Endothelial cell of umbilical vein (primary cell): ENCODE measurements around the gene LTBP1.

ENCODE experiments used
- EZH2 ChIP-seq: IDR thresholded peaks from 2 replicates; pipeline ENCODE4 v1.6.1; 2012; ENCODE audit warnings: borderline replicate concordance, low read depth, mild to moderate bottlenecking, moderate library complexity, low read length, inconsistent platforms; ENCODE audit not compliant: severe bottlenecking
- TF ChIP-seq, protein P1 (sequence below), 2 donors: IDR thresholded peaks; 1 replicate in 1 of 2; 2 replicates in 1 of 2; pipeline ENCODE4 v1.5.1; 2011; ENCODE audit warnings: low read length in 2 of 2, mild to moderate bottlenecking in 2 of 2, moderate library complexity in 2 of 2, control low read depth in 1 of 2, inconsistent platforms in 1 of 2, low read depth in 1 of 2; ENCODE audit not compliant: insufficient read depth in 1 of 2; ENCODE audit errors: extremely low read depth in 1 of 2

DNA sequence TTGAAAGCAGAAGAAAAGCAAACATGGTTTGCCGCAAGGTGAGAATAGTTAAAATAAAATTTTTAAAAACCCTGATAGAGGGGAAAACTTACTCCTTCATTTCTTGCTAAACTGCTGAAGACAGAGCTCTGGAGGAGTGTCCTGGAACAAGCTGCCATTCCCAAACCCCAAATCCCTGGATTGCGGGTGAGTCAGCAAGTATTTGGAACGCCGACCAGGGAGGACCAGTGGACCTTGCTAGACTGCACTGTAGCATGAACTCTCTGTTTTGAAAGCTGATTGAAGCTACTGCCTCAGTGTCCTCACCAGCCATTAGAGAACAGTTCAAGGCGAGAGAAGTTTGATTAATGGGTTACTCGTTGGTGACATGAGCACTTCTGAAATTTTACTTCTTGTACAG, 430.3 kb downstream of the LTBP1 start:
- TF ChIP-seq, protein P1, sequence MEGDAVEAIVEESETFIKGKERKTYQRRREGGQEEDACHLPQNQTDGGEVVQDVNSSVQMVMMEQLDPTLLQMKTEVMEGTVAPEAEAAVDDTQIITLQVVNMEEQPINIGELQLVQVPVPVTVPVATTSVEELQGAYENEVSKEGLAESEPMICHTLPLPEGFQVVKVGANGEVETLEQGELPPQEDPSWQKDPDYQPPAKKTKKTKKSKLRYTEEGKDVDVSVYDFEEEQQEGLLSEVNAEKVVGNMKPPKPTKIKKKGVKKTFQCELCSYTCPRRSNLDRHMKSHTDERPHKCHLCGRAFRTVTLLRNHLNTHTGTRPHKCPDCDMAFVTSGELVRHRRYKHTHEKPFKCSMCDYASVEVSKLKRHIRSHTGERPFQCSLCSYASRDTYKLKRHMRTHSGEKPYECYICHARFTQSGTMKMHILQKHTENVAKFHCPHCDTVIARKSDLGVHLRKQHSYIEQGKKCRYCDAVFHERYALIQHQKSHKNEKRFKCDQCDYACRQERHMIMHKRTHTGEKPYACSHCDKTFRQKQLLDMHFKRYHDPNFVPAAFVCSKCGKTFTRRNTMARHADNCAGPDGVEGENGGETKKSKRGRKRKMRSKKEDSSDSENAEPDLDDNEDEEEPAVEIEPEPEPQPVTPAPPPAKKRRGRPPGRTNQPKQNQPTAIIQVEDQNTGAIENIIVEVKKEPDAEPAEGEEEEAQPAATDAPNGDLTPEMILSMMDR (IDR thresholded peaks at IDR 0.05; ENCODE audit: extremely low read depth in 1 of 2, insufficient read depth in 1 of 2, low read depth in 1 of 2, low read length in 2 of 2), result no peak
- TF ChIP-seq EZH2, result no peak
